ENCODE measurements around the gene EYS.

The EYS gene

DNA sequence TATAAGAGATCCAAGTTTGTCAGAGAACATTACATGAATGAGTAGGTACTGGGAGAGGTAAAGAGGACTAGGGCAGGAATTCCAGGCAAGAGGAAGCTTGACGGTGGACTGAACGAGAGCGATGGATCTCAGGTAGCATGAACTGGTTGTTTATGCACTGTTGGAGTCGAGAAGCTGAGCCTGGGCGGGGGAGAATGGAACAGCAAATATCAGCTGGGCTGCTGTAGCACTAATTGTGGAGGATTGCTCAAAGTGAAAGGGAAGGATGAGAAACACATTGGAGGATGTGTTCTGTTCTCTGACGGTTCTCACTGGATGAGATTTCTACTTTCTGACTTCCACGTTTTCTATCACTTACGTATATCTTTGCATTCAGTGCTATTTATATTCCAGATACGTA lies 1907.2 kb downstream of the EYS start:
- Histone ChIP-seq H3K27me3 (replicated peaks; ENCODE audit: insufficient read depth, low read length) (no peaks in the 10 kb centered on the region), H3K9ac (ENCODE audit: low read length) (no peak overlapping the region), H3K4me3 (ENCODE audit: low read length) (no peak overlapping the region), H3K79me2 (ENCODE audit: low read length) (no peaks in the 10 kb centered on the region), H2AFZ (ENCODE audit: low read length) (no peak overlapping the region), H3K27ac (ENCODE audit: low read length) (no peak overlapping the region), H3K9me2 (replicated peaks; ENCODE audit: insufficient read depth, low read length) (no peaks in the 10 kb centered on the region), H3K4me2 (ENCODE audit: low read depth, low read length) (no peak overlapping the region), H3K4me1 (ENCODE audit: low read length) (no peaks in the 10 kb centered on the region), H3K36me3 (replicated peaks; ENCODE audit: insufficient read depth, low read length) (no peaks in the 10 kb centered on the region), H4K20me1 (ENCODE audit: insufficient read depth, low read length) (no peaks in the 10 kb centered on the region), H3F3A (ENCODE audit: insufficient read depth, low read length) (no peaks in the 10 kb centered on the region), H3K9me3 (replicated peaks; ENCODE audit: insufficient read depth, low read length) (no peaks in the 10 kb centered on the region)
- TF ChIP-seq, protein P1, sequence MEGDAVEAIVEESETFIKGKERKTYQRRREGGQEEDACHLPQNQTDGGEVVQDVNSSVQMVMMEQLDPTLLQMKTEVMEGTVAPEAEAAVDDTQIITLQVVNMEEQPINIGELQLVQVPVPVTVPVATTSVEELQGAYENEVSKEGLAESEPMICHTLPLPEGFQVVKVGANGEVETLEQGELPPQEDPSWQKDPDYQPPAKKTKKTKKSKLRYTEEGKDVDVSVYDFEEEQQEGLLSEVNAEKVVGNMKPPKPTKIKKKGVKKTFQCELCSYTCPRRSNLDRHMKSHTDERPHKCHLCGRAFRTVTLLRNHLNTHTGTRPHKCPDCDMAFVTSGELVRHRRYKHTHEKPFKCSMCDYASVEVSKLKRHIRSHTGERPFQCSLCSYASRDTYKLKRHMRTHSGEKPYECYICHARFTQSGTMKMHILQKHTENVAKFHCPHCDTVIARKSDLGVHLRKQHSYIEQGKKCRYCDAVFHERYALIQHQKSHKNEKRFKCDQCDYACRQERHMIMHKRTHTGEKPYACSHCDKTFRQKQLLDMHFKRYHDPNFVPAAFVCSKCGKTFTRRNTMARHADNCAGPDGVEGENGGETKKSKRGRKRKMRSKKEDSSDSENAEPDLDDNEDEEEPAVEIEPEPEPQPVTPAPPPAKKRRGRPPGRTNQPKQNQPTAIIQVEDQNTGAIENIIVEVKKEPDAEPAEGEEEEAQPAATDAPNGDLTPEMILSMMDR (IDR thresholded peaks at IDR 0.05; ENCODE audit: low read length) = no peak
- TF ChIP-seq EZH2 (optimal IDR thresholded peaks at IDR 0.05; ENCODE audit: low read depth, low read length) = no peak
- TF ChIP-seq EZH2phosphoT487 (IDR thresholded peaks at IDR 0.05; ENCODE audit: low read length) = no peak
- DNase-seq = no peak

DNA sequence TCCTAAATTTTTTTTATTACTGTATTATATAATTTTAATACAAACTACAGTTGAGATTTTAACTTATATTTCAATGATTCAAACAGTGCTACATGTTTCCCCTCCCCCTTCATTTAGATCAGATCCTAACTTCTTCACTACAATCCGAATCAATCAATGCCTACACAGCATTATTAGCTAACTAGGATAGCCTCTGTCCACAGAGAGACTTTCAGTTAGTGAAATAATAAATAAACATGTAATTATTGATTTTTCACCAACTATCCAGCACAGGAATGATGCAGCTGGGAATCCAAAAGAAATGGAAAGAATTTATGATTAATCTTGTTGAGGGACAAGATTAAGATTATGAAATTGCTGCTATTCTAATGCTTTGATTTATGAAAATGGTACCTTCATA lies 1907.7 kb downstream of the EYS start:
- no peak overlapping the region for H2AFZ ChIP-seq (ENCODE audit: low read length)
- no peak for DNase-seq
- H4K20me1 ChIP-seq (ENCODE audit: insufficient read depth, low read length) = no peaks in the 10 kb centered on the region
- no peaks in the 10 kb centered on the region for H3K9me3 ChIP-seq (replicated peaks; ENCODE audit: insufficient read depth, low read length)
- no peak overlapping the region for H3K27ac ChIP-seq (ENCODE audit: low read length)
- no peaks in the 10 kb centered on the region for H3K4me1 ChIP-seq (ENCODE audit: low read length)
- no peaks in the 10 kb centered on the region for H3F3A ChIP-seq (ENCODE audit: insufficient read depth, low read length)
- no peak overlapping the region for H3K4me2 ChIP-seq (ENCODE audit: low read depth, low read length)
- no peaks in the 10 kb centered on the region for H3K36me3 ChIP-seq (replicated peaks; ENCODE audit: insufficient read depth, low read length)
- no peak overlapping the region for H3K9ac ChIP-seq (ENCODE audit: low read length)
- H3K4me3 ChIP-seq (ENCODE audit: low read length) = no peak overlapping the region
- no peaks in the 10 kb centered on the region for H3K79me2 ChIP-seq (ENCODE audit: low read length)
- no peak for TF ChIP-seq EZH2phosphoT487 (IDR thresholded peaks at IDR 0.05; ENCODE audit: low read length)
- TF ChIP-seq EZH2 (optimal IDR thresholded peaks at IDR 0.05; ENCODE audit: low read depth, low read length) = no peak
- TF ChIP-seq, protein P1 (IDR thresholded peaks at IDR 0.05; ENCODE audit: low read length) = no peak
- H3K9me2 ChIP-seq (replicated peaks; ENCODE audit: insufficient read depth, low read length) = no peaks in the 10 kb centered on the region
- no peaks in the 10 kb centered on the region for H3K27me3 ChIP-seq (replicated peaks; ENCODE audit: insufficient read depth, low read length)

DNA sequence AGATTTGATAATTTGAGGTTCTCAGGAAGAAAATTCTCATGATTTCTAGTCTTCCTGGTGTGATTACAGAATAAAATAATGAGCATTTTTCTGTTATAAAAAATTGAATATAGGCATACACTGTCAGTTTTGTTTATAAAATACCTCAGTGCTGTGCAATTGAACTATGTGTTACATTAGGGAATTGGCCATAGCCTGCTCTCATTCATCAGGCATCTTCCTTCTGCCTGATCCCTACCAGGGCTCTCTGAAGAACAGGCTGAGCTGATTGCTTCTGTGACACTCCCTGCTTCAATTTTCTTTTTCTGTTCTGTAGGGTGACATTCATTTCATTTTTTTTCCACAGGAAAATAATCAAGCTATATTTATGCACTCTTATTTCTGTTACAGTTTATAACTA lies 1908.6 kb downstream of the EYS start:
- no peaks in the 10 kb centered on the region for H3K9me3 ChIP-seq (replicated peaks; ENCODE audit: insufficient read depth, low read length)
- no peak for DNase-seq
- no peaks in the 10 kb centered on the region for H3K27me3 ChIP-seq (replicated peaks; ENCODE audit: insufficient read depth, low read length)
- no peaks in the 10 kb centered on the region for H3K9me2 ChIP-seq (replicated peaks; ENCODE audit: insufficient read depth, low read length)
- no peaks in the 10 kb centered on the region for H3K79me2 ChIP-seq (ENCODE audit: low read length)
- no peak for TF ChIP-seq EZH2phosphoT487 (IDR thresholded peaks at IDR 0.05; ENCODE audit: low read length)
- TF ChIP-seq, protein P1 (IDR thresholded peaks at IDR 0.05; ENCODE audit: low read length) = no peak
- TF ChIP-seq EZH2 (optimal IDR thresholded peaks at IDR 0.05; ENCODE audit: low read depth, low read length) = no peak
- H3F3A ChIP-seq (ENCODE audit: insufficient read depth, low read length) = no peaks in the 10 kb centered on the region
- H4K20me1 ChIP-seq (ENCODE audit: insufficient read depth, low read length) = no peaks in the 10 kb centered on the region
- no peaks in the 10 kb centered on the region for H3K36me3 ChIP-seq (replicated peaks; ENCODE audit: insufficient read depth, low read length)
- H2AFZ ChIP-seq (ENCODE audit: low read length) = no peak overlapping the region
- H3K4me2 ChIP-seq (ENCODE audit: low read depth, low read length) = no peak overlapping the region
- H3K4me3 ChIP-seq (ENCODE audit: low read length) = no peak overlapping the region
- no peak overlapping the region for H3K27ac ChIP-seq (ENCODE audit: low read length)
- no peaks in the 10 kb centered on the region for H3K4me1 ChIP-seq (ENCODE audit: low read length)
- H3K9ac ChIP-seq (ENCODE audit: low read length) = no peak overlapping the region

All from MM.1S (cell line).